ENCODE results near the gene CHEK2. TPM values are rescaled to one million over a fixed set of nuclear protein-coding genes. Genes with fewer than 3 reads are reported as not detected.

The CHEK2 gene
- 10 to 100 TPM in 1 of 4 donors, 1 to 10 TPM in 3; 2.6 to 14.4 (median 5.8) TPM for total RNA-seq

DNA sequence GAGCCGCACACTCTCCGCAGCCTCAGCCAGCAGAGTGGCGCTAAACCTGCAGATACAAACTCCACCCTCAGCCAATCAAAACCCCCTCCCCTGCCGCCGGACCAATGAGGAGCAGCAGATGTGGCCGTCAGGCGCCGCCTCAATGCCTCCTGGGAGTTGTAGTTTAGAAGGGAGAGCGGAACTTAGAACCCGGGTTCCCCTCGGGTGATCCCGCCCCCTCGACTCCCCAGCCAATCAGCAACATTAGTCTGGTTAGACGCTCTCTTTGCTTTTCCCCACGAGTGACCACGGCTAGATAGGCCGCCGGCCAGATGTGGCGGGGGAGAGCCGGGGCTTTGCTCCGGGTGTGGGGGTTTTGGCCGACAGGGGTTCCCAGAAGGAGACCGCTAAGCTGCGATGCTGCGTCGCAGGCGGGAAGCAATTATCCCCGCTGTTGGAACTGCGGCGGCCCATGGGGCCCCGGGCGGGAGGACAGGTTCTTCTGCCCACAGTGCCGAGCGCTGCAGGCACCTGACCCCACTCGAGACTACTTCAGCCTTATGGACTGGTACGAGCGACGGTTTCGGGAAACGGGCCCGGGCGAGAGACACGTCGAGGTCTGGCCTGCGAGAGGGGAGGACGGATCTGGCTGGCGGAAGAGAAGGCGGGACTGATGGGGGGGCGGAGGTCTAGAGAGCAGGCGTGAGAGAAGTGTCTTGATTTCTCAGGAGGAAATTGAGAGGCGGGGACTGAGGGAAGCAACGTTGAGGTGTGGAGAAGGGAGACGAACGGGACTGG lies at the start of gene CHEK2, which contains the start of gene HSCB:
Gene CHEK2 (minus strand): TSS at position 36 of the 777 bp plus-strand sequence. CDS start 7,099 bp downstream, outside the sequence.
Gene HSCB (plus strand): TSS at position 255 of the 777 bp plus-strand sequence. CDS start 57 bp downstream, at position 312.
- TF ChIP-seq, protein P1, sequence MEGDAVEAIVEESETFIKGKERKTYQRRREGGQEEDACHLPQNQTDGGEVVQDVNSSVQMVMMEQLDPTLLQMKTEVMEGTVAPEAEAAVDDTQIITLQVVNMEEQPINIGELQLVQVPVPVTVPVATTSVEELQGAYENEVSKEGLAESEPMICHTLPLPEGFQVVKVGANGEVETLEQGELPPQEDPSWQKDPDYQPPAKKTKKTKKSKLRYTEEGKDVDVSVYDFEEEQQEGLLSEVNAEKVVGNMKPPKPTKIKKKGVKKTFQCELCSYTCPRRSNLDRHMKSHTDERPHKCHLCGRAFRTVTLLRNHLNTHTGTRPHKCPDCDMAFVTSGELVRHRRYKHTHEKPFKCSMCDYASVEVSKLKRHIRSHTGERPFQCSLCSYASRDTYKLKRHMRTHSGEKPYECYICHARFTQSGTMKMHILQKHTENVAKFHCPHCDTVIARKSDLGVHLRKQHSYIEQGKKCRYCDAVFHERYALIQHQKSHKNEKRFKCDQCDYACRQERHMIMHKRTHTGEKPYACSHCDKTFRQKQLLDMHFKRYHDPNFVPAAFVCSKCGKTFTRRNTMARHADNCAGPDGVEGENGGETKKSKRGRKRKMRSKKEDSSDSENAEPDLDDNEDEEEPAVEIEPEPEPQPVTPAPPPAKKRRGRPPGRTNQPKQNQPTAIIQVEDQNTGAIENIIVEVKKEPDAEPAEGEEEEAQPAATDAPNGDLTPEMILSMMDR (IDR thresholded peaks at IDR 0.05; ENCODE audit: low read depth) = no peak

DNA sequence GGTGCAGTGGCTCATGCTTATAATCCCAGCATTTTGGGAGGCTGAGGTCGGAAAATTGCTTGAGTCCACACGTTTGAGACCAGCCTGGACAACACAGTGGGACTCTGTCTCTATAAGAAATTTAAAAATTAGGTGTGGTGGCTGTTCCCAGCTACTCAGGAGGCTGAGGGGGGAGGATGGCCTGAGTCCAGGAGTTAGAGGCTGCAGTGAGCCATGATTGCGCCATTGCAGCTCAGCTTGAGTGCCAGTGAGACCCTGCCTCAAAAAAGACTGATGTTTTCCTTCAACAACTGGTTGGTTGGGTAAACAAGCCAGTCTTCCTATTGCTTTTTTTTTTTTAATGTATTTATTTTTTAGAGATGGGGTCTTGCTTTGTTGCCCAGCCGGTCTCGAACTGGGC lies 49.5 kb upstream of the CHEK2 start:
- TF ChIP-seq, protein P1 (IDR thresholded peaks at IDR 0.05; ENCODE audit: low read depth) = no peak

DNA sequence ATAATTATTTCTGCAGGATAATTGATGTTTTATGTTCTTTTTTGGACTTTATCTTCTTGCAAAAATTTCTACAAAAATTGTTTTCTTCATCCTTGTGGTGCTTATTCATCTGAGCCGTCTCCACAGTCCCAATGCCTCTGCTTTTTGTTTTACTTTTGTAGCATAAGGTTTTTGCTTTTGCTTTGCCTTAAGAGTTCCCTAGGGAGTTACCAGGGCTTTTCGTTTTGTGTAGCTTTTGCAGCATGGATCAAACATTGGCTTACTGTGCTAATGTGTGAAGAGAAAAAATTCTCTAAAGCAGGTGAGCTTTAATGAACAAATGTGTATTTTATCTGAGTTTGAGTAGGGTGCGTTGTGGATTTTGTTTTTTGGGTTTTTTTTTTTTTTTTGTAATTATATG lies 47.0 kb upstream of the CHEK2 start:
- TF ChIP-seq, protein P1 (IDR thresholded peaks at IDR 0.05; ENCODE audit: low read depth) = no peak

DNA sequence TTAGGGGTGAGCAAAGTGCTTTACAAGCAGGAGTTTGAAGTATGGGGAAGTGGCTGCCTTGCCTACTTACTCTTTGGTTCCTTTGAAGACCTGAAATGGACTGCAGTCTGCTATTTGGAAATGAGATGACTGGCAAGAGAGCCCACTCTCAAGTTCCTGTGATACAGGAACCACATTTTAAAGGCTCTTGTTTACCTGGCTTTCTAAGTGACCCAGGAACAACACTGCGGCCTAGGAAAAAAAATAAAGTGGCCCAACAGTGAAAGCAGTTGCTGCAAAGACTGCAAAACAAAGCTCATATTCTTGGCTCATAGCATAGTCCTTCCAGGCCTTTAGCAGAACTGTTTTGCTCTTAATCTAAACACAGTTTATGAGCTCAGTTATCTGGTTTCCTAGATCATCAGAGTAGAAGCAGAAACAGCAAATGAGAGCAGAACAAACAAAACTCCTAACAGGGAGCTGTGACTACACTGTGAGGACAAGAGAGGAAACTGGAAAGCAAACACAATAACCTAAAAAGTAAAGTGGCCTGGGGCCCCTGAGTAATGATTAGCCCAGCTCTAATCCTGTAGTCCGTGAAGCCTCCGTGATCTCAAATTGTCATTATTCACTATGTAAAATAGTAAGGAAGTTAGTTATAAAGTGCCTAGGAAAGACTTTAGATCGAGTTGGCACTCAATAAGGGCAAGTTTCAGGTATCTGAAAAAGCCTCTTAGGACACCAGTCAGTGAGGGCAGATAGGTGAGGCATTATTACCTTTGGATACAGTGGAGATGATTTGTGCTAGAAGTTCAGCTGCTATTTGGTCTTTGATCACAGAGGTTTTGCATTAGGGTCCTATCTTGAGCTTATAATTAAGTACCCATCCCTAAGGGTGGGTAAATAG lies 42.4 kb upstream of the CHEK2 start:
- TF ChIP-seq, protein P1 (IDR thresholded peaks at IDR 0.05; ENCODE audit: low read depth) = no peak

DNA sequence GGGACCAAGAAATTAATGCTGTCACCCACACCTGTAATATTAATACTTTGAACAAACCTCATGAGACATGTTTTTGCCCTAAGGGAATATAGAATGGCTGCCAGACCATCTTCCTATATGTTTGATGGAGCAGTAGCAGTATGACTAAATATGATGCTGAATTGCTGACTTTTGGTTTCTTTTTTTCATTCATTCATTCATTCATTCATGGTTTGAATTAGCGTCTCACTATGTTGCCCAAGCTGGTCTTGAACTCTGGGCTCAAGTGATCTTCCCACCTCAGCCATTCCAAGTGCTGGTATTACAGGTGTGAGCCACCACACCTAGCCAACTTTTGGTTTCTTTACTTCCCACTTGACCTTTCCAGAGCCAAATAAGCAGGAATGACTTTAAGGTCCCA lies 38.7 kb upstream of the CHEK2 start:
- TF ChIP-seq, protein P1 (IDR thresholded peaks at IDR 0.05; ENCODE audit: low read depth) = no peak

DNA sequence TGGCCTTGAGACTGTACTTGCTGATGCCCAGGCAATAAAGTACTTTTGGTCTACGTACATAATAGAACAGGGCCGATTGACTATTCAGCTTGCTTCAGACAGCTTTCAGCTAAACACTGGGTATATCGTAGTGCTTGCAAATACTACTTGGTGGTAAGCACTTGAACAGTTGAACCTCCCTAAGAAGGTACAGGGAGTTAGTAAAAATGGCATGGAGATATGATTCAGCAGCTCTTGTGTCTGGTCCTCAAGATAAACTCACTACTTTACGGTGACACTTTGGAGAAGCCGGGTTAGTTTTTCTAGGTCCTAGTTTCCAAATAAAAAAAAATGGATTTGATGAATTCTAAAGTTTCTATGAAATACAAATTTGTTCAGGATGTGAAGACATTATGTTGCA lies 38.2 kb upstream of the CHEK2 start:
- TF ChIP-seq, protein P1 (IDR thresholded peaks at IDR 0.05; ENCODE audit: low read depth) = no peak

DNA sequence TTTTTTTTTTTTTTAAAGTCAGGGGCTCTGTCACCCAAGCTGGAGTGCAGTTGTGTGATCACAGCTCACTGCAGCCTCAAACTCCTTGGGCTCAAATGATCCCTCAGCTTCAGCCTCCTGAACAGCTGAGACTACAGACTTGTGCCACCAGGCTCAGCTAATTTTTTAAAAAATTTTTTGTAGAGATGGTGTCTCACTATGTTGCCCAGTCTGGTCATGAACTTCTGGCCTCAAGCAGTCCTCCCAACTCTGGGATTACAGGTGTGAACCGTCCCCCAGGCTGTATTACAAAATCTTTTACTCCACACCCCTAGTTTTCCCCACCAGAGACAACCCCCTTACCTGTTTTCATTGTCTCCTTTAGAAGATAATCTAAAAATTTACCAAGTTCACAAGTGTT lies 32.8 kb upstream of the CHEK2 start:
- TF ChIP-seq, protein P1 (IDR thresholded peaks at IDR 0.05; ENCODE audit: low read depth) = no peak
